ENCODE data around the gene USP33. TPM values are rescaled to one million over a fixed set of nuclear protein-coding genes. Genes with fewer than 3 reads are reported as not detected.
"Not testable (repeated sequence)": the region's sequence is repeated elsewhere in the genome, so short reads cannot be mapped to it uniquely, and the experiment has no call there.

USP33 gene
- total and polyA plus RNA-seq, 9 donors, result 24.0 to 63.2 (median 54.1) TPM

GRCh38 chr1:77652970-77653516 lies 106.6 kb downstream of the USP33 start:
- no peaks in the 10 kb centered on the region for H3K4me1 ChIP-seq (ENCODE audit: insufficient read depth)
- WGBS, 3 donors, result 79 to 86% (median 82%) methylated on average over 6 of the region's 6 CpGs
- DNase-seq, result no peak
- intact Hi-C loops (cut with DNase I), result no loop called here
- no peak overlapping the region for H3K27ac ChIP-seq
- H3K36me3 ChIP-seq, result no peaks in the 10 kb centered on the region
- no peaks in the 10 kb centered on the region for H3K9me3 ChIP-seq
- no peak overlapping the region for H3K4me3 ChIP-seq
- H3K27me3 ChIP-seq, result no peaks in the 10 kb centered on the region
- TF ChIP-seq EP300 (IDR thresholded peaks at IDR 0.05), result no peak
- TF ChIP-seq POLR2A (IDR thresholded peaks at IDR 0.05), result no peak
- TF ChIP-seq CTCF (IDR thresholded peaks at IDR 0.05), result no peak

- H3K4me1 ChIP-seq (ENCODE audit: insufficient read depth), result no peaks in the 10 kb centered on the region
- no peaks in the 10 kb centered on the region for H3K27me3 ChIP-seq
- DNase-seq, result no peak
- no peak overlapping the region for H3K4me3 ChIP-seq
- H3K36me3 ChIP-seq, result no peaks in the 10 kb centered on the region
- no peak for TF ChIP-seq EP300 (IDR thresholded peaks at IDR 0.05)
- TF ChIP-seq CTCF (IDR thresholded peaks at IDR 0.05), result no peak
- TF ChIP-seq POLR2A (IDR thresholded peaks at IDR 0.05), result no peak
- intact Hi-C loops (cut with DNase I), result no loop called here
- H3K9me3 ChIP-seq, result no peaks in the 10 kb centered on the region
- H3K27ac ChIP-seq, result no peak overlapping the region
These were observed 107.4 kb downstream of the USP33 start for GRCh38 chr1:77652268-77652667.

- intact Hi-C loops (cut with DNase I), result no loop called here
- 95 to 98% (median 97%) methylated on average over 2 of the region's 2 CpGs for WGBS, 3 donors
- no peaks in the 10 kb centered on the region for H3K27me3 ChIP-seq
- no peak for DNase-seq
- H3K9me3 ChIP-seq, result no peaks in the 10 kb centered on the region
- TF ChIP-seq CTCF (IDR thresholded peaks at IDR 0.05) (no peak), EP300 (IDR thresholded peaks at IDR 0.05) (no peak), POLR2A (IDR thresholded peaks at IDR 0.05) (no peak)
- H3K36me3 ChIP-seq, result no peaks in the 10 kb centered on the region
- no peak overlapping the region for H3K27ac ChIP-seq
- no peak overlapping the region for H3K4me3 ChIP-seq
- H3K4me1 ChIP-seq (ENCODE audit: insufficient read depth), result no peaks in the 10 kb centered on the region
These were observed 110.5 kb downstream of the USP33 start for GRCh38 chr1:77649127-77649526.

- DNase-seq; intact Hi-C loops (cut with DNase I); H3K36me3 ChIP-seq; H3K4me3 ChIP-seq; H3K4me1 ChIP-seq (ENCODE audit: insufficient read depth); H3K27ac ChIP-seq; H3K9me3 ChIP-seq; H3K27me3 ChIP-seq: not testable (repeated sequence)
- WGBS, 3 donors, result 96 to 98% (median 97%) methylated on average over 6 of the region's 6 CpGs
These were observed 113.4 kb downstream of the USP33 start for GRCh38 chr1:77646224-77646623.

Other genes starting within 250 kb of the USP33 start
- gene ZZZ3, start 77.2 kb downstream of the USP33 start, total RNA-seq, result 10 to 100 TPM; 46.6 to 65.4 (median 55.4) TPM
- gene ZZZ3, start 77.2 kb downstream of the USP33 start, polyA plus RNA-seq, result 10 to 100 TPM; 16.6 to 21.7 TPM
- gene MIGA1, start 19.8 kb upstream of the USP33 start, total RNA-seq, result 10 to 100 TPM; 11.3 to 24.0 (median 19.0) TPM
- gene MIGA1, start 19.8 kb upstream of the USP33 start, polyA plus RNA-seq, result 1 to 10 TPM; 6.5 to 8.7 TPM
- 10 to 100 TPM in 3 of 7 donors, 1 to 10 TPM in 4; 2.4 to 21.5 (median 8.7) TPM for gene NEXN, start 128.8 kb upstream of the USP33 start, total RNA-seq
- 10 to 100 TPM; 13.3 to 66.2 TPM for gene NEXN, start 128.8 kb upstream of the USP33 start, polyA plus RNA-seq
- 100 to 1,000 TPM in 5 of 7 donors, 10 to 100 TPM in 2; 95.6 to 169 (median 149) TPM for gene FUBP1, start 219.2 kb upstream of the USP33 start, total RNA-seq
- 100 to 1,000 TPM in 1 of 2 donors, 10 to 100 TPM in 1; 78.8 to 106 TPM for gene FUBP1, start 219.2 kb upstream of the USP33 start, polyA plus RNA-seq
- 10 to 100 TPM; 20.2 to 48.6 (median 23.8) TPM for gene DNAJB4, start 245.1 kb upstream of the USP33 start, total RNA-seq
- 10 to 100 TPM; 18.7 to 33.9 TPM for gene DNAJB4, start 245.1 kb upstream of the USP33 start, polyA plus RNA-seq

Data from ovary (tissue), 9 donors.